Measurements from ENCODE around the gene OR2T35.
"Not testable (repeated sequence)": the region's sequence is repeated elsewhere in the genome, so short reads cannot be mapped to it uniquely, and the experiment has no call there.

The OR2T35 gene

DNA sequence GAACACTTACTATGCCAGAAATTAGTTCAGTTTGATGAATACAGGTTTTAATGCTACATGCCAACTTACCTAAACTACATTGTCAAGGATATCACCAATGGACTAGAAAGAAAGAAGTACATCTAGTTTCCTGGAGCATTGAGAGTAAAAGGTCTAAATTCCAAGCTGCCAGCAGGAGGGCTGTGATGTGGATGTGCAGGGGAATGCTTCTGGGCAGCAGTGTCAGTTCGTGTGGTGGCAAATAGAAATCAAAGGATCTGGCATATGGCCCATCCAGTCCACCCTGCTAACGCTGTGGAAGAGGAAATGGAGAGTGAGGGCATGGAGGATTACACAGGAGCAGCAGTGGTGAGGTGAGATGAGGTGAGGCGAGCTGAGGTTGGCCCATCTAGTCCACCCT, at the start of gene OR2T35:
Gene OR2T35, minus strand, starts transcription at position 101 of the 400 bp plus-strand sequence. CDS start 6,020 bp downstream, outside the sequence.
- not testable (repeated sequence) for DNase-seq (ENCODE audit: low read depth in 2 of 2)

GRCh38 chr1:248691567-248692155, 46.6 kb upstream of the OR2T35 start:
- DNase-seq (ENCODE audit: low read depth in 2 of 2): no peak

GRCh38 chr1:248688527-248689298, 43.6 kb upstream of the OR2T35 start:
- DNase-seq (ENCODE audit: low read depth in 2 of 2): no peak

GRCh38 chr1:248686815-248687214, 41.7 kb upstream of the OR2T35 start:
- DNase-seq (ENCODE audit: low read depth in 2 of 2): no peak

DNA sequence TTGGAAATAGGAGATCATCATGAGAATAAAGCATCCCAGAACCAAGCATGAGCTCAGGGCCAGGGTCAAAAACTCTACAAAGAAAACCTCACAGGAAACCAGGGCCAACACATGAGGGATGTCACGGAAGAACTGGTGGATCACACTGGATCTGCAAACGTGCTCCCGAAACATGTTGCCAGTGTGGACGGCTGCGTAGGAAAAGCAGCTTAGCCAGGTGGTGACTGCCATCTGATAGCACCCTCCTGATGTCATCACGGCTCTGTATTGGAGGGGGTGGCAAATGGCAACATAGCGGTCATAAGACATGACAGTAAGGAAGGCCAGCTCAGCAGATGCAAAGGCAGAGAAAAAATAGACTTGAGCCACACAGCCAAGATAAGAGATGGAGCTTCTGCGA, 36.6 kb upstream of the OR2T35 start:
- no peak for DNase-seq (ENCODE audit: low read depth in 2 of 2)

DNA sequence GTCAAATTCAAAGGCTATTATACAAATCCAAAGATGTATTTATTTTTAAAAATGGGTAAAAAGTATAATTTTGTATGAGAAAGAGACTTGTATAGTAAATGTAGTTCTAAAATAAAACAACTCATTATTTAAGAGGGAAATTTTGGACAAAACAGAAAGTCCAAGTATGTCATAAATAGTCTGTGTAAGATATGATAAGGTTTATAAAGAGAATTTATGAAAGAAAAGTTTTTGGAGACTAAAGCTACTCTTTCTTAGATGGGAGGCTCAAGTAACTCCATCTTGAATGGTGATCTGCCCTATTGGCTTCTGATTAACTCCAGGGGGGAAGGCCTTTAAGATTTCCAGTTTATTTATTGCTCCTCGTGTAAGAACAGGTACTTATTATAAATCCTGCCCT, 24.9 kb upstream of the OR2T35 start:
- DNase-seq (ENCODE audit: low read depth in 2 of 2): no peak

DNA sequence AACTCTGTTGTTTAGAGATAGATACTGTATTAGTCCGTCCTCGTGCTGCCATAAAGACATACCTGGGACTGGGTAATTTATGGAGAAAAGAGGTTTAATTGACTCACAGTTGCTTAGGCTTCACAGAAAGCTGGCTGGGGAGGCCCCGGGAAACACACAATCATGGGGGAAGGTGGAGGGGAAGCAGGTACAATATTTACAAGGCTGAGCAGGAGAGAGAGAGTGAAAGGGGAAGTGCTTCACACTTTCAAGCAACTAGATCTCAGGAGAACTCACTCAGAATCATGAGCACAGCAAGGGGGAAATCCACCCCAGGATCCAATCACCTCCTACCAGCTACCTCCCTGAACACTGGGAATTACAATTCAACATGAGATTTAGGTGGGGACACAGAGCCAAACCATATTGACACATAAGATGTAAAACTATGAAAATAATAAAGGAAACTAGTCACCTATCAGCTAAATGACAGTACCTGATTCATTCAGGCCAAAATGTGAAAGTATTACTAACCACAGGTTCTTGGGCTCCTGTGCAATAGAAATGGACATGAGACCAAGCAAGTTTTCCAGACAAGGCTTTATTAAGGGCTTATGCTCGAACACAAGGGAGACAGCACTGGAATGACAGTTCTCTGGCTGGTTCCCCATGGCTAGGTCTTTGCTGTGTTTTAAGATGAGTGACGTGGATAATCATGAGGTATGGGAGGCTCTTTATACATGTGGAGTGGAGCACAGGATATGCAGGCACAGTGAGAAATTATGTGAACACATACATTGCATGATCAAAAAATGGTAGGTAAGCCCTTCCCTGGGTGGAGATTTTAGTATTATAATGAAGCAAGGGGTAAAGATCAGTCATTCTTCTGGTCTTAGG, 18.6 kb upstream of the OR2T35 start:
- DNase-seq (ENCODE audit: low read depth in 2 of 2): not testable (repeated sequence)

GRCh38 chr1:248656797-248657196, 11.7 kb upstream of the OR2T35 start:
- DNase-seq (ENCODE audit: low read depth in 2 of 2): not testable (repeated sequence)

DNA sequence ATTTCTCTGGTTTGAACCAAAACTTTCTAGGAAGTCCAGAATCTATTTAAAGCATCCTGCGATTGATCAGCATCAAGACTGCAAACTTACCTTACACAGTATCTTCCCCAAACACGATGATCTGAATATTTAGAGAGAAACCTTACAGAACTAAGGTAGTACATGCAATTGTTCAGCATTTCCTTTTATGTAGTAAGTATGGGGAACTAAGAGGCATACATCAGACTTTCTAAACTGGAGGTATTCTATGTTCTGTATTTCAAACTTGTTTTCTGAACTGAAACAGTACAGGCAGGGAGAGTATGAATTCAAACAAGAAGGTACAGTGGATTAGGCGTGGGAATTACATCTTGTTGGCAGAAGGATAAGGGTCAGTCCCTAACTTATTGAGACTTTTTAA, 10.3 kb upstream of the OR2T35 start, which contains the start of gene OR2T27:
Gene OR2T27, minus strand, starts transcription at position 175 of the 400 bp plus-strand sequence. CDS start 4,644 bp downstream, outside the sequence.
- DNase-seq (ENCODE audit: low read depth in 2 of 2): not testable (repeated sequence)

DNA sequence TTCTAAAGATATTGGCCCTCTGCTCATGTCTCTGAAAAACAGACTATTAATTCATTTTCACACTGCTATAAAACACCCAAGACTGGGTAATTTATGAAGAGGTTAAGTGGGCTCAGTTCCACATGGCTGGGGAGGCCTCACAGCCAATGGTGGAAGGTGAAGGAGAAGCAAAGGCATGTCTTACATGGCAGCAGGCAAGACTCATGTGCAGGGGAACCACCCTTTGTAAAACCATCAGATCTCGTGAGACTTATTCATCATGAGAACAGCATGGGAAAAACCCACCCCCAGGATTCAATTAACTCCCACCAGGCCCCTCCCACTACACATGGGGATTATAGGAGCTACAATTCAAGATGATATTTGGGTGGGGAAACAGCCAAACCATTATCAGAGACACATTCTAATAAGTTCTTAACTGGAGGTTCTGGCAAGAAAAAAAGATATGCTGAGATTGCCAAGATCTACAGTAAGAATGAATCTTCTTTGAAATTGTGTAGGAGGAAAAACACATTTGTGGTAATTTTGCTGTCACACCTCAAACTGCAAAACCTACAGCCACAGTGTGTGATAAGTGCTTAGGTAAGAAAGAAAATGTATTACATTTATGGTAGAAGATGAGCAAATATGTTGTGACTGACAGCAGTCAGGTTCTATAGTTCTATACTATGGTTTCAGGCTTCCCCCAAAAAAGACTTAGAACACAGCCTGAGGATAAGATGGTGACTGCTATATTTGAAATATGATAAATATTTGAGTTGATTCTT, 3.9 kb upstream of the OR2T35 start:
- not testable (repeated sequence) for DNase-seq (ENCODE audit: low read depth in 2 of 2)

GRCh38 chr1:248642971-248643651, 2.0 kb downstream of the OR2T35 start:
- not testable (repeated sequence) for DNase-seq (ENCODE audit: low read depth in 2 of 2)

DNA sequence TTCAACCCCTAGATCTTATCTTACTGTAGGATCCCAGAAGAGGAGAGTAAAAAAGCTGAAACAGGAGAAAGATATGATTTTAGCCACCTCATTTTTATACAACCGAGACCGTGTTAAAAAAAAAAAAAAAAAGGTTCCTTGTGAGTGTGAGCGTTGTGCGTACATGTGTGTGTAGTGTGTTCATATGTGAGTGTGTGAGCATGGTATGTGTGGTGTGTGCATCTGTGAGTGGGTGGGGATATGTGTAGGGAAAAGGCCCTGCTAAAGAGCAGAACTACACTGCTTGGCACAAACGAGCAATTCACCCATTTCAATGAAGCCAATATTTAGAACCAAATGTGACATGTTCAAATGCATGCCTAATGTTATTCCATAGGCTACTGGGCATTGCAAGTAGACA, 3.5 kb downstream of the OR2T35 start:
- DNase-seq (ENCODE audit: low read depth in 2 of 2): not testable (repeated sequence)

- DNase-seq (ENCODE audit: low read depth in 2 of 2): not testable (repeated sequence)
Measured at GRCh38 chr1:248640906-248641305, 4.2 kb downstream of the OR2T35 start.

DNA sequence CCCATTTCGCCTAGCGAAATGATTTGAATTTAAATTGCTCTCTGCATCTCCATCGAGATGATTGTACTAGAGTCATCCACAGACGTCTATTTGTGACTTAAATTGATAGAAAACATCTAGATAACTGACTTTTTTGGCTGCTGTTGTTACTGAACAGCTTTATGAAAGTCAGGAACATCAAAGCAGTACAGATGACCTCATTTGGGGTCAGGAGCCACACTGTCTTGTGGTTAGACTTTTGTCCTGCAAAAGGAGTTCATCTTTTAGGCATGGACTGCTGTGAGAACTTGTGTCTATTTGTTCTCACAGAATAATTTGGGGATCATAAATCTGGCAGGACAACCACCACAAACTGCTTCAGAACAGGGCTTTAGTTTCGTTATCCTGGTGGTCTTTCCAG, 5.4 kb downstream of the OR2T35 start:
- DNase-seq (ENCODE audit: low read depth in 2 of 2): not testable (repeated sequence)

DNA sequence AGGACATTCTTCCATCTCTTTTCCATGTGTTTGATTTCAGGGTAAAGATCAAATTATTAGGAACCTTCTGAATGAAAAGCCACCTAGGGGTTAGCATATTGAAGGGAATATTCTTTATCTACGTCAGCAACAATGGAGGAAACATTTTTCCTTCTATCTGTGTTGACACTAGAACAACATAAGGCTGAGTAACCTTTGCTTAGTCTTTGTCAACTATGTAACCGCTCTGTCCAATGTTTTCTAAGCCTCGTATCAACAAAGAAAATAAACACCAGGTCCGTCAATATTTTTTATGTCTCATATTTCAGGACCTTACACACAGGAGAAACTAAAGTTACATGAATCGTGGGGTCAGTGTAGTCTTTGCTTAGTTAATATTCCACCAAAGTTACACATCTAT, 8.5 kb downstream of the OR2T35 start:
- DNase-seq (ENCODE audit: low read depth in 2 of 2): not testable (repeated sequence)

DNA sequence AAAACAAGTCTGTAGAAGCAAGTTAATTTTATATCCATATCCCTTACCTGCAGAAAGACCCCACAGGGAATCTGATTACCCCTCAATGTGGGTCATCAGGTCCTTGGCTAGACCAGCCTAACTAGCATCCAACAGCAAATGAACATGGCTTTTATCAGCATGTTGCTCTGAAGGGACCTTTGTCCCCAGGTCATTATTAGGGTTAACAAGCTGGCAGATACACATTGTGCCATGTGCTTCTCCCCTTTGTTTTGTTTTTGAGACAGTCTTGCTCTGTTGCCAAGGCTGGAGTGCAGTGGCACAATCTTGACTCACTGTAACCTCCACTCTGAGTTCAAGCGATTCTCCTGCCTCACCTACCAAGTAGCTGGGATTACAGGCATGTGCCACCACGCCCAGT, 10.1 kb downstream of the OR2T35 start, which contains the start of gene OR2T11:
Gene OR2T11, minus strand, starts transcription at position 101 of the 400 bp plus-strand sequence. CDS start 7,963 bp downstream, outside the sequence.
- DNase-seq (ENCODE audit: low read depth in 2 of 2): not testable (repeated sequence)

DNA sequence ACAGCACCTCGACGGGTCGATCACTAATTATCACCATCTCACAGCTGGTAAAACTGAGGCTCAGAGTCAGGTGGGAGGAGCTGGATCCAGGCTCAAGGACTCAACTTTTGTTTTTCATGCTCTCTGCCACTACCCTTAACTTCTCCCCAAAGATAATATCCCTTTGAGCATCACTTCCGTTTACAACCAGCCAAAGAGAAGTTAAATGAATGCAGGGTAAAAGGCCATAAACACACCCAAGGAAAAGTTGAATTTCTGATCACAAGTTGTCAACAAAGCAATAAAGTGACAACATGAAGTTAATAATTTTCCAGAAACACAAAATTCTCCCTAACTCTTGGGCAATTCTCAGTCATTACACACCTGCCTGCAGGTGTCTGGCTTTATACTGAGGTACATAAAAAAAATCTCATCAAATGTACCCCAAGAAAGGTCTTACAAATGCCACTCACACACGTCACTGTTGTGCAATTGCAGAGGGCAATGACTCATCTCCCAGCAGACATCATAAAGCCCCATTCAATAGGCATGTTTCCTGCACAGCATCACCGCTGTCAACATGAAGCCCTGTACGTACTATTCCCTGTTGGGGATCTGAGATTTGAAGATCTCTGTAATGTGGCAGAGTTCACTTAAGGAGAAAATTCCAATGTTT, 13.6 kb downstream of the OR2T35 start:
- no peak for DNase-seq (ENCODE audit: low read depth in 2 of 2)

- DNase-seq (ENCODE audit: low read depth in 2 of 2): no peak
Measured at GRCh38 chr1:248630551-248630950, 14.5 kb downstream of the OR2T35 start.

DNA sequence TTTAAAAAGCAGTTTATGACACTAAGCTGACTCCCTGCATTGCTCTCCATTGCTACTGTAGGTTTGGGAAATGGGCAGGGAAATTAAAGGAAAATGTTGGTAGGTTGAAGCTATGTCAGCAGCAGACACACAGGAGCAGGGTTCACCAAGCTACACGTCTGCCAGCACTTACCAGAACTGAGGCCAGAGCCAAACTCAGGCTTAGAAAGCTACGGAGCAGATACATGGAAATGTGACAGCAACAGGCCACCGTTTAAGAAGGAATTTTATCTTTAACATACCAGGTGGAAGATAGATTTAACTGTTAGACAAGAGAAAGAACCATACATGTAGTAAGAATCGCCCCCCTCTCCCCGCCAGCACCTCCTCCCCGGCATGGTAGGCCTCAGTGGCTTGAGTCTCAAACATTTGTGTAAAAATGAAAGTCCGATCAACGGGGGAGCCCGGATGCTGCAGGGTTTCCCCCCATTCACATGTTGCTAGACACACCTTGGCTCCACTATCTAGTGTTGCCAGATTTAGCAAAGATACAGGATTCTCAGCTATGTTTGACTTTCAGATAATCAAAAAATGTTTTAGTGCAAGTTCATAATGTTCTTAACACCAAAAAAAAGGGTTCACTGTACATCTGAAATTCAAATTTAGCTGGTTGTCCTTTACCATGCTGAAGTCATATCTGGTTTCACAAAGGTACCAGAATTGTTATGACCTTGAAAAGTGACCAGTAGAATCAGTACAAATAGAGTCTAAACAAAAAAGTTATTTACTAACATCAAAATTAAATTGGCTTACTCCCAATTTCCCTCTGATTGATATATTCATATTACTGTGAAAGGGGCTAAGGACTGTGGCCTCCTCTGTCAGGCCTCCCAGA, 16.9 kb downstream of the OR2T35 start:
- no peak for DNase-seq (ENCODE audit: low read depth in 2 of 2)

All from stimulated activated CD4-positive, alpha-beta T cell treated with anti-CD3 and anti-CD28 coated beads, Interleukin-12 subunit alpha, Interleukin-12 subunit beta, amount 100 ng/mL, for 24 hours (primary cell).